Measurements from ENCODE around the gene PRR30.

GRCh38 chr2:27123302-27124150 is 15.7 kb downstream of the PRR30 start, which contains the start of gene ABHD1:
- TF ChIP-seq CTCF (IDR thresholded peaks at IDR 0.05) = peak in 2 of 6 experiments; percentile 12 to 15
- TF ChIP-seq POLR2A (IDR thresholded peaks at IDR 0.05) = peak in 1 of 2 donors; percentile 35

Data from Peyer's patch (tissue), 4 donors.